ENCODE results near the gene NAPA. TPM values are rescaled to one million over a fixed set of nuclear protein-coding genes. Genes with fewer than 3 reads are reported as not detected.

NAPA gene
- polyA plus RNA-seq, 1 donor from 2014 or later, result 100 TPM

- no peaks in the 10 kb centered on the region for H3K9me3 ChIP-seq (ENCODE audit: low read length)
- H3K4me3 ChIP-seq (ENCODE audit: low read length), result no peak overlapping the region
- no peak overlapping the region for H3K27ac ChIP-seq (ENCODE audit: low read length)
- no peaks in the 10 kb centered on the region for H3F3A ChIP-seq (ENCODE audit: insufficient read depth, low read length, poor library complexity, severe bottlenecking)
- no peak overlapping the region for H3K9ac ChIP-seq (ENCODE audit: low read length)
- no peak overlapping the region for H2AFZ ChIP-seq (ENCODE audit: low read depth, low read length)
- no peaks in the 10 kb centered on the region for H3K27me3 ChIP-seq (ENCODE audit: insufficient read depth, low read depth, low read length)
- no peaks in the 10 kb centered on the region for H3K9me2 ChIP-seq (ENCODE audit: insufficient read depth, low read length)
- H3K4me2 ChIP-seq (ENCODE audit: low read length), result no peak overlapping the region
- H3K79me2 ChIP-seq (replicated peaks; ENCODE audit: insufficient read depth, low read length), result peaks cover 23% of the 10 kb centered on the region
- no peaks in the 10 kb centered on the region for H4K20me1 ChIP-seq (ENCODE audit: insufficient read depth)
- no peak for TF ChIP-seq POLR2AphosphoS5 (IDR thresholded peaks at IDR 0.05)
- no peak for TF ChIP-seq EZH2 (IDR thresholded peaks at IDR 0.05; ENCODE audit: borderline replicate concordance, insufficient read depth, low read length, poor library complexity, severe bottlenecking)
- TF ChIP-seq SMC3 (conservative IDR thresholded peaks at IDR 0.05; ENCODE audit: poor library complexity), result no peak
- TF ChIP-seq EP300 (conservative IDR thresholded peaks at IDR 0.05; ENCODE audit: poor library complexity, severe bottlenecking), result no peak
- no peak for TF ChIP-seq MXI1 (conservative IDR thresholded peaks at IDR 0.05; ENCODE audit: poor library complexity, severe bottlenecking)
- no peak for TF ChIP-seq TAF1 (IDR thresholded peaks at IDR 0.05; ENCODE audit: low read depth)
- no peak for TF ChIP-seq CTCF (IDR thresholded peaks at IDR 0.05; ENCODE audit: poor library complexity, severe bottlenecking)
- no peak for TF ChIP-seq REST (IDR thresholded peaks at IDR 0.05; ENCODE audit: borderline replicate concordance)
- TF ChIP-seq RAD21 (conservative IDR thresholded peaks at IDR 0.05), result no peak
- H3K36me3 ChIP-seq (ENCODE audit: insufficient read depth, low read length), result no peaks in the 10 kb centered on the region
These were observed 9.4 kb downstream of the NAPA start for GRCh38 chr19:47505506-47505905.

- TF ChIP-seq RAD21 (conservative IDR thresholded peaks at IDR 0.05) (no peak), POLR2AphosphoS5 (IDR thresholded peaks at IDR 0.05) (no peak), TAF1 (IDR thresholded peaks at IDR 0.05; ENCODE audit: low read depth) (no peak), SMC3 (conservative IDR thresholded peaks at IDR 0.05; ENCODE audit: poor library complexity) (no peak), CTCF (IDR thresholded peaks at IDR 0.05; ENCODE audit: poor library complexity, severe bottlenecking) (no peak), REST (IDR thresholded peaks at IDR 0.05; ENCODE audit: borderline replicate concordance) (no peak), EZH2 (IDR thresholded peaks at IDR 0.05; ENCODE audit: borderline replicate concordance, insufficient read depth, low read length, poor library complexity, severe bottlenecking) (no peak), EP300 (conservative IDR thresholded peaks at IDR 0.05; ENCODE audit: poor library complexity, severe bottlenecking) (no peak), MXI1 (conservative IDR thresholded peaks at IDR 0.05; ENCODE audit: poor library complexity, severe bottlenecking) (no peak)
- no peaks in the 10 kb centered on the region for H3K27me3 ChIP-seq (ENCODE audit: insufficient read depth, low read depth, low read length)
- H3K4me2 ChIP-seq (ENCODE audit: low read length), result no peak overlapping the region
- H3K27ac ChIP-seq (ENCODE audit: low read length), result no peak overlapping the region
- no peaks in the 10 kb centered on the region for H3K36me3 ChIP-seq (ENCODE audit: insufficient read depth, low read length)
- no peaks in the 10 kb centered on the region for H4K20me1 ChIP-seq (ENCODE audit: insufficient read depth)
- no peaks in the 10 kb centered on the region for H3F3A ChIP-seq (ENCODE audit: insufficient read depth, low read length, poor library complexity, severe bottlenecking)
- no peak overlapping the region for H3K4me3 ChIP-seq (ENCODE audit: low read length)
- H3K9me3 ChIP-seq (ENCODE audit: low read length), result no peaks in the 10 kb centered on the region
- no peaks in the 10 kb centered on the region for H3K9me2 ChIP-seq (ENCODE audit: insufficient read depth, low read length)
- H3K79me2 ChIP-seq (replicated peaks; ENCODE audit: insufficient read depth, low read length), result peaks cover 18% of the 10 kb centered on the region
- H3K9ac ChIP-seq (ENCODE audit: low read length), result no peak overlapping the region
- H2AFZ ChIP-seq (ENCODE audit: low read depth, low read length), result no peak overlapping the region
These were observed 11.1 kb downstream of the NAPA start for GRCh38 chr19:47503826-47504150.
